A673 (cell line): ENCODE data around the gene ZNF669.

Source experiments
- CTCF ChIP-seq: fragments of 300-800, 200-600 bp; sonication (generic); conservative IDR thresholded peaks from 2 replicates; pipeline ENCODE4 v1.5.1; 2017; ENCODE audit warnings: low read depth, mild to moderate bottlenecking, antibody characterized with exemption, low read length, moderate library complexity, mixed read lengths
- EZH2 ChIP-seq: fragments of 200-600 bp; sonication (generic); IDR thresholded peaks from 2 replicates; pipeline ENCODE4 v1.6.1; 2017; ENCODE audit warnings: borderline replicate concordance, low read depth, mild to moderate bottlenecking, mixed read lengths, antibody characterized with exemption, low read length; ENCODE audit not compliant: poor library complexity, severe bottlenecking

GRCh38 chr1:247115545-247115944 lies 11.4 kb upstream of the ZNF669 start:
- TF ChIP-seq CTCF (no peak), EZH2 (no peak)
